ENCODE data around the gene ZNF45. TPM values are rescaled to one million over a fixed set of nuclear protein-coding genes. Genes with fewer than 3 reads are reported as not detected.
A peak's percentile ranks its signal among the peaks of the same experiment; 100 is the strongest.
"Not testable (repeated sequence)": the region's sequence is repeated elsewhere in the genome, so short reads cannot be mapped to it uniquely, and the experiment has no call there.

Gene ZNF45
- polyA plus RNA-seq (ENCODE audit: low read depth in 6 of 6), result 10 to 100 TPM in 5 of 6 donors, 1 to 10 TPM in 1; 5.2 to 26.1 (median 15.1) TPM

- peaks cover 18 to 24% of the 10 kb centered on the region in 2 donors for H3K36me3 Mint-ChIP-seq
- H3K27ac Mint-ChIP-seq, result peak within 1 kb of the TSS; percentile 79 to 97 (median 95)
- H3K4me1 Mint-ChIP-seq, result peaks cover 8 to 32% (median 16%) of the 10 kb centered on the region in 3 donors
- H3K27me3 Mint-ChIP-seq, result peaks cover 0 to 7% (median 4%) of the 10 kb centered on the region in 3 donors
- ATAC-seq (ENCODE audit: low read depth in 2 of 2) (peak; percentile 97 to 98), DNase-seq (peak; percentile 85)
- H3K4me3 Mint-ChIP-seq, result peak within 1 kb of the TSS; percentile 91 to 98 (median 96)
- peaks cover 0 to 11% (median 7%) of the 10 kb centered on the region in 7 donors for H3K9me3 Mint-ChIP-seq
Observed at GRCh38 chr19:43934985-43935708, at the start of gene ZNF45. Gene ZNF45 (minus strand): TSS chr19:43935282. CDS start chr19:43922185, 13,097 bp downstream.

GRCh38 chr19:43984687-43985000 lies 49.6 kb upstream of the ZNF45 start:
- Mint-ChIP-seq H3K4me1 (peaks cover 5 to 25% (median 10%) of the 10 kb centered on the region in 3 donors), H3K4me3 (peak overlapping the region; percentile 91 to 100 (median 98)), H3K36me3 (peaks cover 12 to 14% of the 10 kb centered on the region in 2 donors), H3K27me3 (no peaks in the 10 kb centered on the region), H3K9me3 (peaks cover 0 to 5% (median 0%) of the 10 kb centered on the region in 7 donors), H3K27ac (peak overlapping the region in 4 of 6 donors; percentile 74 to 93 (median 88))
- no peak for ATAC-seq (ENCODE audit: low read depth in 2 of 2)
- no peak for DNase-seq

- Mint-ChIP-seq H3K36me3 (peaks cover 7 to 9% of the 10 kb centered on the region in 2 donors), H3K4me3 (peak within 1 kb of the TSS; percentile 91 to 100 (median 98)), H3K27ac (peak within 1 kb of the TSS; percentile 86 to 96 (median 94)), H3K27me3 (no peaks in the 10 kb centered on the region), H3K4me1 (peaks cover 5 to 25% (median 10%) of the 10 kb centered on the region in 3 donors), H3K9me3 (peaks cover 0 to 5% (median 0%) of the 10 kb centered on the region in 7 donors)
- ATAC-seq (ENCODE audit: low read depth in 2 of 2) (peak; percentile 86 to 90), DNase-seq (peak; percentile 68)
Observed at GRCh38 chr19:43983912-43984686, 49.0 kb upstream of the ZNF45 start, which contains the start of gene ZNF155. Gene ZNF155 (plus strand): TSS chr19:43984188. CDS start chr19:43988544, 4,356 bp downstream.

GRCh38 chr19:43983544-43983911 lies 48.4 kb upstream of the ZNF45 start:
- Mint-ChIP-seq H3K9me3 (peaks cover 0 to 5% (median under 1%) of the 10 kb centered on the region in 7 donors), H3K4me3 (peak overlapping the region; percentile 75 to 100 (median 95)), H3K36me3 (peaks cover 1 to 3% of the 10 kb centered on the region in 2 donors), H3K27me3 (no peaks in the 10 kb centered on the region), H3K27ac (peak overlapping the region in 3 of 6 donors; percentile 47 to 86 (median 83)), H3K4me1 (peaks cover 5 to 25% (median 10%) of the 10 kb centered on the region in 3 donors)
- no peak for DNase-seq
- peak; percentile 4 to 22 for ATAC-seq (ENCODE audit: low read depth in 2 of 2)

- no peaks in the 10 kb centered on the region for H3K4me1 Mint-ChIP-seq
- ATAC-seq (ENCODE audit: low read depth in 2 of 2), result no peak
- H3K36me3 Mint-ChIP-seq, result peaks cover 3 to 15% of the 10 kb centered on the region in 2 donors
- peaks cover 8 to 59% (median 43%) of the 10 kb centered on the region in 7 donors for H3K9me3 Mint-ChIP-seq
- no peak overlapping the region for H3K4me3 Mint-ChIP-seq
- DNase-seq, result no peak
- H3K27ac Mint-ChIP-seq, result no peak overlapping the region
- no peaks in the 10 kb centered on the region for H3K27me3 Mint-ChIP-seq
Observed at GRCh38 chr19:43976732-43977131, 41.6 kb upstream of the ZNF45 start.

- Mint-ChIP-seq H3K4me3 (no peak overlapping the region), H3K36me3 (peaks cover 40 to 60% of the 10 kb centered on the region in 2 donors), H3K4me1 (no peaks in the 10 kb centered on the region), H3K27ac (no peak overlapping the region), H3K9me3 (peaks cover 30 to 86% (median 72%) of the 10 kb centered on the region in 7 donors), H3K27me3 (no peaks in the 10 kb centered on the region)
- no peak for DNase-seq
- no peak for ATAC-seq (ENCODE audit: low read depth in 2 of 2)
Observed at GRCh38 chr19:43966079-43966694, 31.1 kb upstream of the ZNF45 start.

GRCh38 chr19:43960411-43960810 lies 25.3 kb upstream of the ZNF45 start:
- DNase-seq (no peak), ATAC-seq (ENCODE audit: low read depth in 2 of 2) (no peak)
- Mint-ChIP-seq H3K9me3 (peaks cover 8 to 78% (median 60%) of the 10 kb centered on the region in 7 donors), H3K36me3 (peaks cover 16 to 38% of the 10 kb centered on the region in 2 donors), H3K27me3 (no peaks in the 10 kb centered on the region), H3K4me1 (no peaks in the 10 kb centered on the region), H3K4me3 (no peak overlapping the region), H3K27ac (no peak overlapping the region)

GRCh38 chr19:43957891-43958290 lies 22.8 kb upstream of the ZNF45 start:
- Mint-ChIP-seq H3K4me3 (no peak overlapping the region), H3K9me3 (peaks cover 0 to 56% (median 42%) of the 10 kb centered on the region in 7 donors), H3K4me1 (no peaks in the 10 kb centered on the region), H3K27me3 (no peaks in the 10 kb centered on the region), H3K36me3 (peaks cover 12 to 25% of the 10 kb centered on the region in 2 donors), H3K27ac (no peak overlapping the region)
- ATAC-seq (ENCODE audit: low read depth in 2 of 2), result no peak
- DNase-seq, result no peak

GRCh38 chr19:43956827-43957226 lies 21.7 kb upstream of the ZNF45 start:
- ATAC-seq (ENCODE audit: low read depth in 2 of 2), result no peak
- Mint-ChIP-seq H3K4me1 (peaks cover 0 to 7% (median 0%) of the 10 kb centered on the region in 3 donors), H3K4me3 (no peak overlapping the region), H3K27me3 (no peaks in the 10 kb centered on the region), H3K36me3 (peaks cover 11 to 19% of the 10 kb centered on the region in 2 donors), H3K9me3 (peaks cover 0 to 52% (median 37%) of the 10 kb centered on the region in 7 donors), H3K27ac (no peak overlapping the region)
- DNase-seq, result no peak

- H3K4me3 Mint-ChIP-seq, result peak within 1 kb of the TSS; percentile 96 to 99 (median 98)
- H3K9me3 Mint-ChIP-seq, result peaks cover 19 to 60% (median 43%) of the 10 kb centered on the region in 7 donors
- peaks cover 7 to 17% (median 10%) of the 10 kb centered on the region in 3 donors for H3K4me1 Mint-ChIP-seq
- peaks cover 28 to 37% (median 29%) of the 10 kb centered on the region in 3 donors for H3K27me3 Mint-ChIP-seq
- ATAC-seq (ENCODE audit: low read depth in 2 of 2), result peak; percentile 72 to 80
- H3K27ac Mint-ChIP-seq, result peak within 1 kb of the TSS; percentile 62 to 94 (median 86)
- DNase-seq, result peak; percentile 45
- peaks cover 11 to 54% of the 10 kb centered on the region in 2 donors for H3K36me3 Mint-ChIP-seq
Observed at GRCh38 chr19:43950834-43951645, 16.0 kb upstream of the ZNF45 start, which contains the start of gene ZNF221. Gene ZNF221 (plus strand): TSS chr19:43951228. CDS start chr19:43962727, 11,499 bp downstream.

- not testable (repeated sequence) for ATAC-seq (ENCODE audit: low read depth in 2 of 2); DNase-seq
- Mint-ChIP-seq H3K9me3 (peaks cover 19 to 61% (median 50%) of the 10 kb centered on the region in 7 donors), H3K36me3 (peaks cover 3 to 53% of the 10 kb centered on the region in 2 donors), H3K4me3 (peak overlapping the region in 6 of 8 donors; percentile 2 to 81 (median 28)), H3K27ac (peak overlapping the region in 1 of 6 donors; percentile 84), H3K27me3 (peaks cover 33 to 43% (median 40%) of the 10 kb centered on the region in 3 donors), H3K4me1 (peaks cover 7 to 17% (median 10%) of the 10 kb centered on the region in 3 donors)
Observed at GRCh38 chr19:43949803-43950202, 14.7 kb upstream of the ZNF45 start.

GRCh38 chr19:43947412-43947811 lies 12.3 kb upstream of the ZNF45 start:
- not testable (repeated sequence) for H3K27ac Mint-ChIP-seq; ATAC-seq (ENCODE audit: low read depth in 2 of 2); DNase-seq
- Mint-ChIP-seq H3K9me3 (peaks cover 21 to 58% (median 50%) of the 10 kb centered on the region in 7 donors), H3K4me1 (peaks cover 7 to 16% (median 10%) of the 10 kb centered on the region in 3 donors), H3K27me3 (peaks cover 40 to 62% (median 47%) of the 10 kb centered on the region in 3 donors), H3K4me3 (peak overlapping the region in 1 of 8 donors; percentile 45), H3K36me3 (peaks cover 0 to 52% of the 10 kb centered on the region in 2 donors)
